GM18909 (cell line): ENCODE data around the gene TUBA3C.

Experiments
- ATAC-seq: cut with Tn5 transposase; IDR thresholded peaks from one replicate; pipeline ENCODE4 v1.9.1; 2021; ENCODE audit warnings: mild to moderate bottlenecking; ENCODE audit not compliant: unreplicated experiment, poor library complexity

Gene TUBA3C

GRCh38 chr13:19169496-19169895 lies 12.1 kb downstream of the TUBA3C start:
- no peak for ATAC-seq

GRCh38 chr13:19161308-19161707 lies 20.3 kb downstream of the TUBA3C start:
- no peak for ATAC-seq

DNA sequence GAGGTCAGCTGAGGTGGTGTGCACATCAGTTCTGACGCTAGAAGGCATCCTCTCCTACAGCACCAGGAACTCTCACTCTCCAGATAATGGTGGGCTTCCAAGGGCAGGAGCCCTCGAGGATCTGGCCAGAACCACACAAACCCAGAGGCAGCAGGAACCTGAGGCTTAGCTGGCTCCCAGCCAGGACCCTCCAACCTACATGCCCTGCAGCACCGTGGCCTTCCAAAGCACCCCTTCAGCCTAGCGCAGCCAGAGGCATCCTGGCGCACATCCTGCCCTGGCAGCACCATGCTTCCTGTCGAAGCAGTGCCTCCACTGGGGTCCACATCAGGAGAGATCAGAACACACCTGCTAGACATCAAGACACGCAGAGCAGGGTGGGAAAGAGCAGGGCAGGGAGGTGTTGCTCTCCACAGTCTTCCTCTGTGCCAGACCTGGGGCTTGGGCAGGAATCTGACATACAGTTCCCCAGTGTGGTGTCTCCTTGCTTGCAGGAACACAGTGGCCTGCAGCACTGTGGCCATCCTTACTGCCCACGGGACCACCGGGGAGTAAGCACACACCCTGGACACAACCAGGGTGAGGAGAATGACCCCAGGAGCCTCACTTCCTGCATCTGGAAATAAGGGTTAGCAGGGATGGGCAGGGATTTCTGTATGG lies 21.7 kb downstream of the TUBA3C start:
- no peak for ATAC-seq

DNA sequence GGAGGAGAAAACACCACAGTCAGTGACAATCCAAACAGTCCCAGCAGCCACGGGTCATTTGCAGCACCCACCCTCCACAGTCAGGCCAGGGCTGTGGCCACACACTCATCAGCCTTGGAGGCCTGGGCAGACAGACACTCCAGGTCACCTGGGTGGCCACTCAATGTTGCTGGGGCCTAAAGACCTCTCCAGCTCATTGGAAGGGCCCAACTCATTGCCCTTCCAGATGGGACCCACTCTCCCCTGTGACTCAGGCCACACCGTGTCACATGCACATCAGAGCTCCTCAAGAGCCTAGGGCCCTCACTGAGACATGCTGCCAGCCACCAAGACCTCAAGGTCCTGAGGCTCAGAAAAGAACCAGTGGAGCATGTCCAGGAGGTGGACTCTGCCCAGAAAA lies 22.4 kb downstream of the TUBA3C start:
- ATAC-seq: no peak

GRCh38 chr13:19158526-19159174 lies 23.0 kb downstream of the TUBA3C start:
- no peak for ATAC-seq

- ATAC-seq: no peak
Measured at GRCh38 chr13:19158006-19158405, 23.6 kb downstream of the TUBA3C start.

- ATAC-seq: no peak
Measured at GRCh38 chr13:19157461-19157860, 24.2 kb downstream of the TUBA3C start.

DNA sequence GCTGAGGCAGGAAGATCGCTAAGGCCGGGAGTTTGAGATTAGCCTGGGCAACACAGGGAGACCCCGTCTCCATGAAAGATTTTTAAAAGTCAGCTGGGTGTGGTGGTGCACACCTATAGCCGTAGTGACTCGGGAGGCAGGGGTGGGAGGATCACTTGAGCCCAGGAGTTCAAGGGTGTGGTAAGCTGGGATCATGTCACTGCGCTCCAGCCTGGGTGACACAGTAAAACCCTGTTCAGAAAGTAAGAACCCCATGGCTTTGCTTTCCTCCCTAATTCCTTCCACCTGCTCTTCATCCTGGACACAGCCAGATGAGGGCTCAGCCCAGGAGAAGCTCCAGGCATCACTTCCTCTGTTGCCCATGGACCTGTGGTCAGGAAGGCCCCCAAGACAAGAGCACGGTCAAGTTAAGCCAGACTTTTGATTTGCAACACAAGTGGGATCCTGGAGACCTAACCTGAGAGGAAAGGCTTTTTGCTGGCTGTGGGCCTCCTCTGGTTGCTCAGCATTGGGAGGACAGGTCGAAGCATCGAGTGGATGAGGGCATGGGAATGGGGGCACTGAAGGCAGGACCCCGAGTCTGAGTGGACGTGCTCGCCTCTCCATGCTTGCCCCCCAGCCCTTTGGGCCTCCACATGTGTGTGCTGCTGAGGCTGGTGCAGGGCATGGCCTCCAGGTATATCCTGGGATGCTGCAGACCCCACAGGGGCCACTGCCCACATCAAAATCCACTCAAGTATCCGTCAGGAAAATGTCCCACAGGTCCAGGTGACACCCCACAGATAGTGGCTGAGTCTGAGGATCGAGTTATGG lies 25.4 kb downstream of the TUBA3C start:
- no peak for ATAC-seq

GRCh38 chr13:19155321-19155861 lies 26.2 kb downstream of the TUBA3C start:
- ATAC-seq: no peak

- no peak for ATAC-seq
Measured at GRCh38 chr13:19154843-19155242, 26.8 kb downstream of the TUBA3C start.

- no peak for ATAC-seq
Measured at GRCh38 chr13:19153782-19154450, 27.7 kb downstream of the TUBA3C start.

GRCh38 chr13:19152403-19152802 lies 29.2 kb downstream of the TUBA3C start:
- ATAC-seq: no peak

- ATAC-seq: no peak
Measured at GRCh38 chr13:19151581-19152263, 29.9 kb downstream of the TUBA3C start.

- no peak for ATAC-seq
Measured at GRCh38 chr13:19150712-19151228, 30.9 kb downstream of the TUBA3C start.

DNA sequence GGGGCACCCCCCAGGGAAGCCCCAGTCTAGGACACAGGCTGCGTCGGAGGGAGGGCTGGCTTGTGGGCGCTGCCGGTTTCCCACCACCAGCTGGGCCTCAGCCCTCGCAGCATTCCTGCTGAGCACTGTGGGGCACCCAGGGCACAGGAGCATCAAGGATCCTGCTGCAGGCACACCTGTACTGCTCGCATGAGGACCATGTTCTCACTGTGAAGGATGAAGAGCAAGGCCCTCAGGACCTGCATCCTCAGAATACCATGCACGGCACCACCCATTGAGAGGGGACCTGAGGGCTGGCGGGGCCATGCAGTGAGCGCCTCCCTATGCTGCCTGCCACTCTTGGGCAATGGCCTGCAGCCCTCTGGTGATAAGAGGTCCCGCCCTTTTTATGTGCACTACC lies 31.4 kb downstream of the TUBA3C start:
- ATAC-seq: no peak

- no peak for ATAC-seq
Measured at GRCh38 chr13:19148561-19148960, 33.1 kb downstream of the TUBA3C start.
